Natural killer cell (primary cell): ENCODE results near the gene STK24. TPM values are rescaled to one million over a fixed set of nuclear protein-coding genes. Genes with fewer than 3 reads are reported as not detected.
A peak's percentile ranks its signal among the peaks of the same experiment; 100 is the strongest.
"Not testable (repeated sequence)": the region's sequence is repeated elsewhere in the genome, so short reads cannot be mapped to it uniquely, and the experiment has no call there.

ENCODE experiments used
- ATAC-seq, 3 donors: fragments of 150-1000 bp in 2 of 3; fragments of 200-7000 bp in 1 of 3; cut with Tn5 transposase; 1 replicate in 1 of 3; 2 replicates in 2 of 3; pipeline ENCODE4 v1.10.0; 2021; ENCODE audit warnings: mild to moderate bottlenecking in 2 of 3, moderate library complexity in 2 of 3
- DNase-seq, 2 donors: peaks; one replicate each; pipeline versions ENCODE4 v3.0.0 to v3.0.0-alpha.2; 2013 to 2021; ENCODE audit warnings: mixed read lengths in 1 of 2
- H3K27ac ChIP-seq: one replicate; pipeline ENCODE4 v1.5.1; 2013; ENCODE audit warnings: mild to moderate bottlenecking, low read length
- H3K27me3 ChIP-seq: one replicate; pipeline ENCODE4 v1.6.1; 2013; ENCODE audit warnings: low read length; ENCODE audit not compliant: control insufficient read depth, insufficient read depth
- H3K36me3 ChIP-seq: one replicate; pipeline ENCODE4 v1.6.1; 2013; ENCODE audit warnings: low read length; ENCODE audit not compliant: control insufficient read depth, insufficient read depth
- H3K4me1 ChIP-seq: one replicate; pipeline ENCODE4 v1.6.1; 2013; ENCODE audit warnings: low read length; ENCODE audit not compliant: control insufficient read depth, insufficient read depth
- H3K4me3 ChIP-seq: one replicate; pipeline ENCODE4 v1.5.1; 2013; ENCODE audit warnings: low read length
- H3K9me3 ChIP-seq: one replicate; pipeline ENCODE4 v1.6.1; 2013; ENCODE audit warnings: low read length; ENCODE audit not compliant: control insufficient read depth, insufficient read depth
- H3K27ac Mint-ChIP-seq, 2 donors: one replicate each; pipeline ENCODE4 v1.8.0; 2022; ENCODE audit warnings: mild to moderate bottlenecking in 2 of 2, mixed read lengths in 2 of 2, moderate library complexity in 1 of 2
- H3K27me3 Mint-ChIP-seq, 2 donors: one replicate each; pipeline ENCODE4 v1.8.0; 2022; ENCODE audit warnings: low read depth in 2 of 2, mixed read lengths in 2 of 2
- H3K36me3 Mint-ChIP-seq: one replicate; pipeline ENCODE4 v1.8.0; 2022; ENCODE audit warnings: mixed read lengths
- H3K4me1 Mint-ChIP-seq, 2 donors: one replicate each; pipeline ENCODE4 v1.8.0; 2022; ENCODE audit warnings: mixed read lengths in 2 of 2
- H3K4me3 Mint-ChIP-seq: one replicate; pipeline ENCODE4 v1.8.0; 2022; ENCODE audit warnings: mild to moderate bottlenecking, moderate library complexity, mixed read lengths
- H3K9me3 Mint-ChIP-seq, 2 donors: one replicate each; pipeline ENCODE4 v1.8.0; 2022; ENCODE audit warnings: mixed read lengths in 2 of 2
- CTCF ChIP-seq: fragments of 200-600 bp; IDR thresholded peaks from one replicate; pipeline ENCODE4 v1.8.0; 2022; ENCODE audit warnings: antibody characterized with exemption
- WGBS: methylation state at CpG from one replicate; pipeline ENCODE4 v1.1.7; 2013; ENCODE audit warnings: missing lambda C conversion rate; ENCODE audit not compliant: insufficient coverage; 5-methylcytosine and 5-hydroxymethylcytosine counted together
- intact Hi-C: fragments of 100-400 bp; cut with micrococcal nuclease; formaldehyde crosslinking; loops from one replicate; pipeline ENCODE4 v1.14.2; 2022
- total RNA-seq, 4 donors: library from RNA; stranded (reverse); fragments of 120-200 nt in 1 of 4; gene quantifications; one replicate each; pipeline versions ENCODE4 v1.2.3 to v1.2.4, GENCODE V29; 2013 to 2022

The STK24 gene
- 10 to 100 TPM; 64.5 to 78.4 (median 70.4) TPM for total RNA-seq
- total RNA-seq (2013) = 71.2 TPM

- H3K27me3 ChIP-seq = no peaks in the 10 kb centered on the region
- peak within 1 kb of the TSS; percentile 89 for H3K4me3 Mint-ChIP-seq
- DNase-seq (peak; percentile 74 to 81), ATAC-seq (peak; percentile 84 to 94 (median 87))
- H3K4me3 ChIP-seq = peak within 1 kb of the TSS; percentile 50
- H3K36me3 Mint-ChIP-seq = no peaks in the 10 kb centered on the region
- no peaks in the 10 kb centered on the region for H3K9me3 Mint-ChIP-seq
- peaks cover 17% of the 10 kb centered on the region for H3K4me1 ChIP-seq
- intact Hi-C loops = loop anchor here (1.0 to 5.0 kb wide), 2 partner anchors 75 to 101 kb away; no protein-coding TSS in a partner anchor
- 2% methylated on average over 103 of the region's 103 CpGs for WGBS
- H3K4me1 Mint-ChIP-seq = peaks cover 39% of the 10 kb centered on the region in 2 donors
- no peak for TF ChIP-seq CTCF
- no peaks in the 10 kb centered on the region for H3K9me3 ChIP-seq
- H3K36me3 ChIP-seq = no peaks in the 10 kb centered on the region
- H3K27ac Mint-ChIP-seq = peak within 1 kb of the TSS; percentile 79 to 85
- H3K27ac ChIP-seq = peak within 1 kb of the TSS; percentile 80
- H3K27me3 Mint-ChIP-seq = no peaks in the 10 kb centered on the region
Observed at GRCh38 chr13:98576963-98577835, at the start of gene STK24. TSS of gene STK24 (minus strand) at chr13:98577107. CDS start at chr13:98576786, 321 bp downstream.

GRCh38 chr13:98626298-98626935 lies 49.5 kb upstream of the STK24 start:
- Mint-ChIP-seq H3K9me3 (no peaks in the 10 kb centered on the region), H3K4me1 (no peaks in the 10 kb centered on the region), H3K4me3 (no peak overlapping the region), H3K27me3 (peaks cover 6 to 9% of the 10 kb centered on the region in 2 donors), H3K27ac (no peak overlapping the region), H3K36me3 (no peaks in the 10 kb centered on the region)
- H3K4me1 ChIP-seq = no peaks in the 10 kb centered on the region
- no peaks in the 10 kb centered on the region for H3K9me3 ChIP-seq
- WGBS = no CpG with 5 or more reads among the region's 1 CpG
- ATAC-seq (no peak), DNase-seq (no peak)
- H3K36me3 ChIP-seq = no peaks in the 10 kb centered on the region
- no peaks in the 10 kb centered on the region for H3K27me3 ChIP-seq
- intact Hi-C loops = no loop called here
- no peak overlapping the region for H3K4me3 ChIP-seq
- H3K27ac ChIP-seq = no peak overlapping the region
- TF ChIP-seq CTCF = no peak

- H3K27ac ChIP-seq, DNase-seq, H3K27me3 Mint-ChIP-seq, intact Hi-C loops, H3K4me1 ChIP-seq, H3K4me1 Mint-ChIP-seq, H3K27me3 ChIP-seq, ATAC-seq, H3K9me3 ChIP-seq, H3K36me3 ChIP-seq, H3K4me3 Mint-ChIP-seq, H3K27ac Mint-ChIP-seq, H3K36me3 Mint-ChIP-seq, H3K4me3 ChIP-seq, H3K9me3 Mint-ChIP-seq: not testable (repeated sequence)
- WGBS = 96% methylated on average over 5 of the region's 5 CpGs
Observed at GRCh38 chr13:98624589-98624988, 47.7 kb upstream of the STK24 start.

- H3K27ac ChIP-seq = no peak overlapping the region
- Mint-ChIP-seq H3K4me1 (no peaks in the 10 kb centered on the region), H3K27me3 (peaks cover 0 to 7% of the 10 kb centered on the region in 2 donors), H3K9me3 (no peaks in the 10 kb centered on the region), H3K4me3 (no peak overlapping the region), H3K36me3 (no peaks in the 10 kb centered on the region), H3K27ac (no peak overlapping the region)
- no peak for TF ChIP-seq CTCF
- intact Hi-C loops = no loop called here
- no peaks in the 10 kb centered on the region for H3K27me3 ChIP-seq
- ATAC-seq (no peak), DNase-seq (no peak)
- H3K4me3 ChIP-seq = no peak overlapping the region
- H3K9me3 ChIP-seq = no peaks in the 10 kb centered on the region
- WGBS = 74% methylated on average over 6 of the region's 6 CpGs
- H3K4me1 ChIP-seq = no peaks in the 10 kb centered on the region
- H3K36me3 ChIP-seq = no peaks in the 10 kb centered on the region
Observed at GRCh38 chr13:98622931-98623331, 46.0 kb upstream of the STK24 start.
